GM23338 (cell line): ENCODE results near the gene APBB1IP.

ENCODE experiments used
- CREB1 ChIP-seq: fragments of 250-450 bp; sonication (Bioruptor Pico); IDR thresholded peaks from 2 replicates; pipeline ENCODE4 v1.5.0; 2020; ENCODE audit warnings: low read depth, mild to moderate bottlenecking, moderate library complexity
- CTCF ChIP-seq, 2 experiments: fragments of 200-600 bp in 1 of 2; sonication (generic) in 1 of 2; conservative IDR thresholded peaks; 2 replicates each; pipeline versions ENCODE4 v1.5.1 to v1.6.1; 2016 to 2017; ENCODE audit warnings: antibody characterized with exemption in 2 of 2, low read depth in 2 of 2, mild to moderate bottlenecking in 2 of 2, moderate library complexity in 1 of 2
- ETS1 ChIP-seq: IDR thresholded peaks from 2 replicates; pipeline ENCODE4 v1.6.1; 2016; ENCODE audit warnings: antibody characterized with exemption
- EZH2 ChIP-seq: fragments of 200-600 bp; sonication (generic); IDR thresholded peaks from one replicate; pipeline ENCODE4 v1.8.0; 2017; ENCODE audit warnings: antibody characterized with exemption, mild to moderate bottlenecking, low read depth; ENCODE audit not compliant: unreplicated experiment
- EZH2phosphoT487 ChIP-seq: fragments of 200-600 bp; sonication (generic); IDR thresholded peaks from one replicate; pipeline ENCODE4 v1.8.1; 2018; ENCODE audit warnings: antibody characterized with exemption; ENCODE audit not compliant: unreplicated experiment
- JUNB ChIP-seq: IDR thresholded peaks from one replicate; pipeline ENCODE4 v1.6.1; 2016; ENCODE audit warnings: antibody characterized with exemption; ENCODE audit not compliant: unreplicated experiment
- NANOG ChIP-seq: IDR thresholded peaks from 2 replicates; pipeline ENCODE4 v1.6.1; 2016; ENCODE audit warnings: antibody characterized with exemption, borderline replicate concordance
- POLR2AphosphoS5 ChIP-seq: IDR thresholded peaks from 2 replicates; pipeline ENCODE4 v1.6.1; 2016; ENCODE audit warnings: antibody characterized with exemption, low read depth
- REST ChIP-seq: IDR thresholded peaks from one replicate; pipeline ENCODE4 v1.6.1; 2018; ENCODE audit warnings: antibody characterized with exemption; ENCODE audit not compliant: unreplicated experiment
- ZNF114 ChIP-seq: fragments of 250-450 bp; sonication (Bioruptor Pico); IDR thresholded peaks from 2 replicates; pipeline ENCODE4 v1.5.0; 2020; ENCODE audit warnings: mild to moderate bottlenecking, moderate library complexity
- ZNF462 ChIP-seq: fragments of 250-450 bp; sonication (Bioruptor Pico); IDR thresholded peaks from 2 replicates; pipeline ENCODE4 v1.5.0; 2020; ENCODE audit warnings: mild to moderate bottlenecking, moderate library complexity

GRCh38 chr10:26439406-26440087 is 1.4 kb downstream of the APBB1IP start:
- TF ChIP-seq CTCF (conservative IDR thresholded peaks at IDR 0.05; ENCODE audit: low read depth in 2 of 2): no peak
- no peak for TF ChIP-seq POLR2AphosphoS5
- TF ChIP-seq EZH2: no peak
- no peak for TF ChIP-seq REST
- TF ChIP-seq EZH2phosphoT487: no peak
- no peak for TF ChIP-seq JUNB
- TF ChIP-seq CREB1 (CRISPR knock-in tag): no peak
- TF ChIP-seq ZNF114 (CRISPR knock-in tag): no peak
- no peak for TF ChIP-seq ETS1
- no peak for TF ChIP-seq ZNF462 (CRISPR knock-in tag)
- no peak for TF ChIP-seq NANOG
